TTC549 (cell line): ENCODE data around the gene RBBP4.
"Not testable (repeated sequence)": the region's sequence is repeated elsewhere in the genome, so short reads cannot be mapped to it uniquely, and the experiment has no call there.

ENCODE experiments used
- FAIRE-seq: peaks from 2 replicates; lab custom pipeline; 2012; peaks lifted over from hg19 to GRCh38; lab: Jason Lieb, UNC

RBBP4 gene

DNA sequence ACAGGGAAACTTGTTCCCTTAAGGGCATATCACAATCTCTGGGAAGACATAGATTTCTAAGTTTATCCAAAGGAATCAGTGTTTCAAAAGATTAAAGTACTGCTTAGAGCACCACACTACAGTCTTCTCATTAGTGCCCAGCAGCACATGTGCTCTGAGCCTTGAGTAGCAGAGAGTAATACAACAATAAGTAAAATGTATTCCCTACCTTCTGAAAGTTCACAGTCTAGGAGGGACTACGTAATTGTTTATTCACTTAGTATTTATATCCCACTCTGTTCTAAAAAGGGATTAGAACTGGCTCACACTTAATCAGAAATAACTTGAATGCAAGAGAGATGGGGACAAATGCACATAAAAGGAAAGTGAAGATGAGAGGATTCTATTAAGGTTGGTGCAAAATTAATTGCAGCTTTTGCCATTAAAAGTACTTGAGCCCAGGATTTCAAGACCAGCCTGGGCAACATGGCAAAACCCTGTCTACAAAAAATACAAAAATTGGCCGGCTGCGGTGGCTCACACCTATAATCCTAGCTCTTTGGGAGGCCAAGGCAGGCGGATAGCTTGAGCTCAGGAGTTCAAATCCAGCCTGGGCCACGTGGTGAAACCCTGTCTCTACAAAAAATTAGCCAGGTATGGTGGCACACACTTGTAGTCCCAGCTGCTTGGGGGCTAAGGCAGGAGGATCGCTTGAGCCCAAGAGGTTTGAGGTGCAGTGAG lies 42.6 kb downstream of the RBBP4 start:
- FAIRE-seq, result no peak

DNA sequence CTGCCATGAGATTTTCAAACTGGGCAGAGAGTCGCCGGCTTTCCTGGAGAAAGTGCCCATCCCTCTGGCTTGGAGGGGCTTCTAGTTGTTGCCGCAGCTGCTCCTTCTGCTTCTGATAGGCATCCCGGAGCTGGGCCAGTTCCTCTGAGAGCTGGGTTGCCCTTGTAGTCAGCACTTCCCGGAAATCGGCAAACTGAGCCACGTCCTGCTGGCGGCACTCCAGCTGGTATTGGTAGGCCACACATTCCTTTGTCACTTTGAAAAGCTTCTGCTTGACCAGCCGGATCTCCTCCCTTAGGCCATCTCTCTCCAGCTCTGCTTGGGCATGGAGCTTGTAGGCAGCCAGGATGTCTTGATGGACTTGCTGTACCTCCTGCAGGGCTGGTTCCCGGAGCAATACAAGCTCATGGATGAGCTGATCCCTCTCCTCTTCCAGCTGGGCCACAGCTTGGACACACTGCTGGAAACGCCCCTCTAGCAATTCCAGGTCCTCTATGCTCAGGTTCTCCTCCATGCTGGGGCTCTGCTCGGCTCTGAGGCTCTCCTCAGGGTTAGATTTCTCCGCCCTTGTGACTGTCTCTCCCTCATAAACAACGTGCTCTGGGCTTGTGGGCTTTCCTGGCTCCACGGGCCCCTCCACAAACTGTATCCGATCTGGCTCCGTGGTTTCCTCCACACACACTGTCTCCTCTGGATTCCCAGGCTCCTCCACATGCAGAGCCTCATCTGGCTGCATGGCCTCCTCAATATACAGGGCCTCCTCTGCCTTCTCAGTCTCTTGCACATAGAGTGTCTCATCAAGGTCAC lies 44.3 kb downstream of the RBBP4 start:
- FAIRE-seq, result no peak

DNA sequence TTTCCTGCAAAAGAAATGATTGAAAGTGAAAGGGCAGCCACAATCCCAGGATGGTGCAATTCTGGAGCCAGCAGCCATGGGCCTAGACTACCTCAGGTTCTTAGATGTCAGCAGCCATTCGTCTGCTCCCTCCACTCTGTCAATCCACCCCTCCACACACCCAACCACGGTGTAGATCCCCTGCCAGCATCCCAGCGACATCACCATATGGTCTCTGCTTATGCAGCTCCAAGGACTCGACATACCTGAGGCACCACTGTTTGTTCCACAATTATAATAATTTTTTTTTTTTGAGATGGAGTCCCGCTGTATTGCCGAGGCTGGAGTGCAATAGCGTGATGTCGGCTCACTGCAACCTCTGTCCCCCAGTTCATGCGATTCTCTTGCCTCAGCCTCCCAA lies 45.0 kb downstream of the RBBP4 start:
- FAIRE-seq, result no peak

DNA sequence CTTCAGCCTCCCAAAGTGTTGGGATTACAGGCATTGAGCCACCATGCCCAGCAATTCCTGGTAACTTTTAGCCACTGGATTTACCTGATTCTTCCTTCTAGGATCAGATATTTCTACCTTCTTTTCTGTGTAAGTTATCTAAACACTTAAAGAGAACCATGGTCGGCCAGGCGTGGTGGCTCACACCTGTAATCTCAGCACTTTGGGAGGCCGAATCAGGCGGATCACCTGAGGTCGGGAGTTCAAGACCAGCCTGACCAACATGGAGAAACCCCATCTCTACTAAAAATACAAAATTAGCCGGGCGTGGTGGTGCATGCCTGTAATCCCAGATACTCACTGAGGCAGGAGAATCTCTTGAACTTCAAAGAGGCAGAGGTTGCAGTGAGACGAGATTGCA lies 46.0 kb downstream of the RBBP4 start:
- not testable (repeated sequence) for FAIRE-seq

DNA sequence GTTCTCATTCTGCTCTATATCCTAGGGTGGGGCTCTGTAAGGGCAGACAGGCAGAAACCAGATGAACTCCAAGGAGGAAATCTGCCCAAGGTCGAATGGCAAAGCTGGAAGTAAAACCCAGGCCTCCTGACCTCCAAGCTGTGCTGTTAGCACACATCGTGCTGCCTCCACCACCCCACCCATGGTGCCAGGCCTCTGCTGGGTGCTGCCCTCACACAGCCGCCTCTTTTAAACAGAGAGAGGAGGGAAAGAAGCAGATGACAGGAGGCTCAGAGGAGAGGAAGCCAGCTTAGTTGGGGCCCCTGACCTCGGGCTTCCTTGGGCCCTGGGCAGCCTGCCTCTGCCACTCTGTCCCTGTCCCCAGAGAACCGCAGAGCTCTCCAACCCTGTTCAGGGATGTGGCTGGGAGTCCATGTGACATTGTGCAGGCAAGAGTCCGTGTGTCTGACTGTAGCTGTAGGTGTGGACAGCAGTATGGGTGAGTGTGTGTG lies 50.5 kb downstream of the RBBP4 start:
- no peak for FAIRE-seq

DNA sequence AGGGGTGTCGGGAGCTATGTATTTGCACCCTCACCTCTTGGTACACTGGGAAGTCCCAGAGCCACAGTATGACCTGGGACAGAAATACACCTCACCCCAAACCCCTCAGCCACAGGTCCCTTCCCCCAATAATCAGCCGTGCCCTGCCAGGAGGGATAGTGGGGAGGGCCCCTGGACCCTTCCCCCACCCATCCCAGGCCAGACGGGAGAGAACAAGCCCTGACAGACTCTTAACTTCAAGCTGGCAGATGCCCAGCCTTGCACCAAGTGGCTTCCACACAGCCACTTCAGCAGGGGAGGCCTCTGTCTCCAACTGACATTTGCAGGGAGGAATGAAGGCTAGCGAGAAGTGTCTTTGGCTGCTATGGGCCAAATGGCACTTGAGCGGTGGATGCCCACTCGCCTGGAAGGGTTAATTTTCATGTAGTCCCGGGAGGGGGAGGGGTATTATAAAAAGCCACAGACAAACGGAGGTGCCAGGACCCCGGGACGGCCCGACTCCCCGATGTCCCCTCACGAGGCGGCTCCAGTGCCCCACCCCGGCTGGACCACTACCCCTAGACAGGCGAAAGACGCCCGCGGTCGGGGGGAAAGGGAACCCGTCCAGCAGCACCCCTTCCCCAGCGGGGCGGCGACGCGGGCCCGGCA lies 51.1 kb downstream of the RBBP4 start:
- FAIRE-seq, result no peak

DNA sequence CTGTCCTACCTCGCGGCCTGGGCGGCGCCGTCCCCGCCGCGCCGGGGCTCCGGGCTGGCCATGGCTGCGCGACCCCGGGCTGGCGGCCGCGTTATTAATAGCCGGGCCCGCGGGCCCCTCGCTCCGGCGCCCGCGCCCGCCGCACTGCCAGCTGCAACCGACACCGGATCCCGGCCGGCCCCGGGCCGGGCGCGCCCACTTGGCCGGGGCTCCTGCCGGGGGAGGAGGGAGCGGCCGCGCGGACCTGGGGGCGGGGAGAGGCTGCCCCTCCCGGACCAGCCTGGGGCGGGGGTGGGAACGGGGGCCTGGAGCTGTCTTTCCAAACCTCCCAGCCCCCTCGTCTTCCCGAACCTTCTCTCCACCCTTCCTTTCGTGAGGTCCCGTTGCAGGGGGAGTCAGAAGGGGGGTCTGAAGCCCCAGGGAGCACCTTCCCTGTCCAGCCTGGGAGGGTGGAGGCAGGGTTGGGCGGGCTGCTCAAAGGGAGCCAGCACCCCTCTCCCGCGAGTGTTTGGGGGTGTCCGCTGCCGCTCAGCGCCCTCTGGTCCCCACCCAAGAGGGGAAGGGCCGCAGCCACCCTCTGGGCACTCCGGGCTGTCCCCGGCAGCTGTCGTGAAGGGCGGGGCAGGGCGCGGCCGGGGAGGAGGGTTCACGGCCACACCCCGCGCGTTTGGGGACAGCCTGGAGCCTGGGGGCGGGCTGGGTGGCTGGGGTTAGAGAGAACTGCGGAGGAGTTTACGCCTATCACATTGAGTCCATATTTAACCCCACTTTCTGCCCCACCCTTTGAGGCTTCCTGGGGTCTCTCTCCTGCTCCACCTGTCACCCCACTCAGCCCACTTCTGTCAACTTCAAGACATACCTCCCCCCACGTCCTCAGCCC lies 51.8 kb downstream of the RBBP4 start, which contains the start of gene SYNC:
Gene SYNC, minus strand, starts transcription at position 172 of the 880 bp plus-strand sequence. Its CDS starts 110 bp downstream, at position 62.
- no peak for FAIRE-seq

DNA sequence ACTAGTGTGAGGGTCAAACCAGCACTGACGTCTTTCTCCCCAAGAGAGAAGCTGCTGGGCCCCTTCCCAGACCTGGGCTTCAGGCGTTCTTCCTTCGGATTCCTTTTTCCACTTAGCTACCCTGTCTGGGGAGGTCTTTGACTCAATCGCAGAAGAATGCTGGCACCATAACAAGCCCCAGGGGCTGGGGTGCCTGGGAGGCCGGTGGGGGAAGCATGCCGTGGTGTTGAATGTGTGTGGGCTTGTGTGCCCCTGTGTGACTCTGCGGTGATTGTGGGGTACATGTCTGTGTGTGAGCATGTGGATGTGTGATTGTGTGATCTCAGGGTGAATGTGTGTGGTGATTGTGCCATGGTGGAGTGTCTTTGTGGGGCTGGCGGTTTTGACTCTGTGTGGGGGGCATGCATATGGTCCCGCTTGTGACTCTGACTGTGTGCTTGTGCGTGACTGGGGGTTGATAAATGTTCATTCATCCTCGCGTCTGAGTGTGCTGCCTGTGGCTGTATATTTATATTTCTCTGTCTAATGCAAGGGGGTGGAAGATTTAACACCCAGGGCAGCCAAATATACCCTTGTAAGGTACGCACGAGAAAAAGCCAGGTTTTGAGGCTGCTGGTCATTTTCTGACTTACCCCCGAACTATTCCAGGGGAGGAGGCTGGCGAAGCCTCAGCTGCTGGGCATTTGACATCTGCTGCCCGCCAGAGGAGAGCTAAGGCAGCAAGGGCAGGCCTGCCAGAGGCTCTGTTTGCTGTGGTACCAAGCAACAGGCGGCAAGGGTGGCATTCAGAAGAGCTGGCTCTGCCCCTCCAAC lies 52.7 kb downstream of the RBBP4 start:
- FAIRE-seq, result no peak

DNA sequence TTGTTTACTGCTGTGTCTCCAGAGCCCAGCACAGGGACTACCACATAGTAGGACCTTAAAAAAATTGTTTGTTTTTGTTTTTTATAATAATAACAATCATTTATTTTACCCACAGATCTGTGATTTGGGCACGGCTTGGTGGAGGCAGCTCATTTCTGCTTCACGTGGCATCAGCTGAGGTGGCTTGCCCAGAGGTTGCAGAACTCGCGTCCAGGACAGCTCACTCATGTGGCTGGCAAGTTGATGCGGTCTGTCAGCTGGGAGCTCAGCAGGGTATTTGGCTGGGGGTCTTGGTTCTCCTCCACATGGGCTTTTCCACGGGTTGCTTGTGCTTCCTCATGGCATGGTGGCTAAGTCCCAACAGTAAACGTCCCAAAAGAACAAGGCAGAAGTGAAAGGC lies 54.5 kb downstream of the RBBP4 start:
- FAIRE-seq, result no peak

DNA sequence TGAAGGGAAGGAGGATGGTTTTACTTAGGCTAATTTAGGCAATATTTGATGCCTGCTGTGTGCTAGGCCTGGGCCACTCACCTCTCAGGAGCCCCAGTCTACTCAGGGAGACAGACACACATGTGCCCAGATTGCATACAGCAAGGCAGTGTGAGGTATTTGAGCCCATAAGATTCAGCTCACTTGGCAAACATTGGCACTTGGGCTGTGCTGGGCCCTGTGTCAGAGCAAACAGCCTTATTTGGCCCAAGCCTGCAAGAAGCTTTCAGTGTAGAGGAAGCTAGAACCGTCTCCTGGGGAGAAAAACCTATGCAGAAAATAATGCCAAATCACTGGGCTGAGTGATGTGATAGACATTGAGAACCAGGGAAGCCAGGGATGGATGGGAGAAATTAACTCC lies 55.5 kb downstream of the RBBP4 start:
- no peak for FAIRE-seq

DNA sequence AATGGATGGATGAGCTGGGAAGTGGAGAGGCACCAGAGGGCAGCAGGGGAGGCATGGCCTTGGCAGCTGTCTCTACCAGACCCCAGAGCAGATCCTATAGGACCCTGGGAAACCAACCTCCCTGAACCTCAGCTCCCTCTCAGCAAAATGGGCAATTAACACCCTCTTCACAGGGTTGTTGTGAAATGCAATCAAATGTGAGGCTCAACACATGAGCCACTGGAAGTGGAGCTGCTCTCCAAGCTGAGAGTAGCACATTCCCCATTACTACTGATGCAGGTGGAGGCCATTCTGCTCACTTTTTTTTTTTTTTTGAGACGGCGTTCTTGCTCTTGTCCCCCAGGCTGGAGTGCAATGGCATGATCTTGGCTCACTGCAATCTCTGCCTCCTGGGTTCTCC lies 58.1 kb downstream of the RBBP4 start:
- no peak for FAIRE-seq

DNA sequence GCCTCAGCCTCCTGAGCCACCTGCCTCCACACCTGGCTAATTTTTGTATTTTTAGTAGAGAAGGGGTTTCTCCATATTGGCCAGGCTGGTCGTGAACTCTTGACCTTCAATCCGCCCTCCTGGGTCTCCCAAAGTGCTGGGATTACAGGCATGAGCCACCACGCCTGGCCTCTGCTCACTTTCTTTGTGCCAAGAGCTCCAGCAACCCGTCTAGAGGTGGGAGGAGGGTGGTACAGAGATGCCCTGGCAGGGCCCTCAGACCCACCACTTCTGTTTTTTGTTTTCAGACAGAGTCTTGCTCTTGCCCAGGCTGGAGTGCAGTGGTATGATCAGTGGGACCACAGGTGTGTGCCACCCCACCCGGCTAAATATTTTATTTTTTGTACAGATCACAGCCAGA lies 58.5 kb downstream of the RBBP4 start:
- no peak for FAIRE-seq

DNA sequence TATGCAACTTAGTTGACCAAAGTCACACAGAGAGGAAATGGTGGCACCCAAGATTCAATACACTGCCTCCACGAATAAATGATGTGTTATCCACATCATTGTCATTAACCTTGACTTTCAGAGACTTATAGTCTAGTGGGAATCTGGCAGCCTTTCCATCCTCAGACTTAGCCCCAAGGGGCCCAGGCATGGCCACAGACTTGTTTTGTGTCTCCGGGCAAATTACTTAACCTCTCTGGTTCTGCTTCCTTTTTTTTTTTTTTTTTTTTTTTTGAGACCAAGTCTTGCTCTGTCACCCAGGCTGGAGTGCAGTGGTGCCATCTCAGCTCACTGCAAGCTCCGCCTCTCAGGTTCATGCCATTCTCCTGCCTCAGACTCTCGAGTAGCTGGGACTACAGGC lies 60.2 kb downstream of the RBBP4 start:
- not testable (repeated sequence) for FAIRE-seq

DNA sequence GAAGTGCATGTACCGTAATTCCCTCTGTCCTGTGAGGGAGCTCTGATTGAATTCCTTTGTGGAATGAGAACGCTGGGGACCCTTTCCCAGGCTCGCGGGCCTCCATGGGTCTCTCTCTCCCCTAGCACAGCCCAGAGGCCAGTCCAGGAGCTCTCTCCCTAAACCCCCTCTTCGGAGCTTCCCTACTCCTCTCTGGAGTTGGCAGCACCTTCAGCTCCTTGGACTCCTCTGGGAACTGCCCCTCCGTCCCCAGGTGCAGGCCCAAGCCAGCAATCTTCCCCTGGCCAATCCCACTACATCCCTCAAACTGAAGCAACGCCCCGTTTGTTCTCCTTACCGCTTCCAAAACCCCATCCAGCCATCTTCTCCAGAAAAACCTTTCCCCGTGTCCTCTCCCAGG lies 62.1 kb downstream of the RBBP4 start:
- no peak for FAIRE-seq

DNA sequence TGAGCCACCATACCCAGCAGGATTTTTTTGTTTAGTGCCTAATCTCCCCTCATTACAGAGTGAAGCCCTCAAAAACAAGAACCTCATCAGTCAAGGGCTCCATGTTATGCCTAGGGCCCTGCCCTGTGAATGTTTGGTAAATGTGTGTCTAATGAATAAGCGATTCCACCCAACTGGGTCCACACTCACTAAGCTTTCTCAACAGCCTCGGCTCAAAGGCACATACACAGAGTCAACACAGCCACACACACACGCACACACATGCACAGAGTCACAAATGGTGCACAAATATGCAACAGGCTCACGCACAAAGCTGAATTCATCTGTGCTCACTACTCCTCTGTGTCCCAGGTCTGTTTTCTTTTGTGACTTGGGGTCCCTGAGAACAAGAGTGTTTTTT lies 63.3 kb downstream of the RBBP4 start:
- no peak for FAIRE-seq

DNA sequence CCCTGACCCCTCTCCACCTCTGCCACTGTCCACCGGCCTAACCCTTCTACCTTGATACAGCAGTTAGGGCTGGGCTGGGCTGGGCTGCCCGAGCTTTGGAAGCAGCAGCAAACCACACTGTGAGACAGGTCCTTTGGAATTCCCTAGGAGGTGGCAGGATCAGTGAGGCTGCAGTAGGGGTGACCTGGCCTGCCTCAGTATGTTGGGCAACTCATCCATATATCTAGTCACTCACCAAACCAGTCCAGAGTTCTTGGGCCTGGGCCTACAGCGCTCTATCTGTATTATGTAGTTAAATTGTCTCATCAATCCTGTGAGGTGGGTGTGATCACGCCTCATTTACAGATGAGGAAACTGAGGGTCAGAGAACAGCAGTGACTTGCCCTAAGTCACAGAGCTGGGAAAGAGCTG lies 64.9 kb downstream of the RBBP4 start:
- no peak for FAIRE-seq

DNA sequence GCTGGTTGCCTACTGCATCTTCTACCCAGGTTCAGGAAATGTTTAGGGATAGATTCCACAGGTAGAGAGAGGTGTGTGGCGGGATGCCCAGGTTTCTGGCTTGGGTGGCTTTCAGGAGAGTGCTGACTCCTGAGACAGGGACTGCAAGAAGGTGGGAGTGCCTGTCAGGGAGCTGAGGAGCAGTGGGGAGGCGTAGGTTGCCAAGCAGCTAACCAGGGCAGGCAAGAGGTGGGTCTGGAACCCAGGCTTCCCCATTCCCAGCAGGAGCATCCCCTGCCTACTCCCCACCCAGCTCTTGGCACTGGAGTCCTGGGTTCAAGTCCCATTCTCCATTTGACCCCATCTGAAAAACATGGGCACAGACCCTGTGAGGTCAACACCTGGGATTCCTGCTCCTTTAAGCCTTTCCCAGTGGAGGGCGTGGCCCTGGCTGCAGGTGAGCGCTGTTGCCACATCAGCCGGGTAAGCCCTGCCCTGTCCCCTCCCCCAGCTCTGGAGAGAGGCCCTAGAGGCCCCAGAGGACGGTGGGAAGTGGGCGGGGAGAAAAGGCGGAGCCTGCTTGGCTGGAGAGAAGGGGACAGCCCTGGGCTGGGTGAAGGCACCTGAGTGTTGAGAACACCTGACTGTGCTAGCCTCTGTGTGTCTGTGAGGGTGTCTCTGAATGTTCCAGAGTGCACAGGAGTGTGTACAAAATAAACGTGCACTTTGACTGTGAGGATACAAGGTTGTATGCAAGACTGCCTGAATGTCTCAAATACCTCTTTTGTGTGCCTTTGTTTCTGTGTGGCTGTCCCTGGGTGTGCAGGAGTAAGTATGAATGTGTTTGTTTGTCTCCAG lies 65.5 kb downstream of the RBBP4 start:
- FAIRE-seq, result no peak

DNA sequence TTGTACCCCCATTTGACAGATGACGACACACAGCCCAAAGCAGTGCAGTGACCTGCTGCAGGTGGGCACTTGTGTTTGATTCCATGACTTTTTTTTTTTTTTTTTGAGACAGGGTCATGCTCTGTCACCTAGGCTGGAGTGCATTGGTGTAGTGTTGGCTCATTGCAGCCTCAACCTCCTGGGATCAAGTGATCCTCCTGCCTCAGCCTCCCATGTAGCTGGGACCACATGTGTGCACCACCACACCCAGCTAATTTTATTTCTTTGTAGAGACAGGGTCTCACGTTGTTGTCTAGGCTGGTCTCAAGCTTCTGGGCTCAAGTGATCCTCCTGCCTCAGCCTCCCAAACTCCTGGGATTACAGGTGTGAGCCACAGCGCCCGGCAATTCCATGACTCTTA lies 66.5 kb downstream of the RBBP4 start:
- FAIRE-seq, result no peak

DNA sequence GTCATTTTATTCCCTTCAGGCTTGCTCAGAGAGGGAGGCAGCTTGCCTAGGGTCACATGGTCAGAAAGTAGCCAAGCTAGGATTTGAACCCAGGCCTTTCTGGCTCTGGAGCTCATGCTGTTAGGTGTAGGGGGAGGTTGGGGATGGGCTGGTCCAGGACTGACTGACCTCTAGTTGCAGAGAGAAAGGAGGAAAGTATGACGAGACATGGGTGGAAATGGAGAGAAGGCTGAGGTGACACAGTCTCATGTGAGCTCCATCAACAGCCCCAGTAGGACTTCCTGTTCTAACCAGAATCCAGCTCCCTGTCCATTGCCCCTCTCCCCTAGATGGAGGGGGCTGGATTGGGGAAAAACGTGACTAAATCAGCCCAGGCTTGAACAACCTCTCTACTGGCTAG lies 67.0 kb downstream of the RBBP4 start:
- no peak for FAIRE-seq

DNA sequence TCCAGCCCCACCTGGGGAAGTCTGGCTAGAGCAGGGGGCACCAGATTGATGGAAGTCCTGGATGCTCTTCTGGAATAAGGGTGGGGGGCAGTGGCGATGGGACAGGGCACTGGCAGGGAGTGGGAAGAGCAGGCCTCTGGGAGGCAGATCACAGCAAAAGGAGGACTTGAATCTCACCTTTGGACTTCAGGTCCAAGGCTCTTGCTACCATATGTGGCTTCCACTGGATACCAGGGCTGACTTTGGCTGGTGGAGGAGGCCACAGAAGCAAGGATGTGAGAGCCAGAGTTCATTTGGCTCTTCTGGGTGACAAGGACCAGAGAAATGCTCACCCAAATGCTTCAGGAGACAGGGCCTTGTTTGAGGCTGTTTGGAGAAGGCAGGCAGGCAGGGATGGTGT lies 67.5 kb downstream of the RBBP4 start:
- no peak for FAIRE-seq
